ENCODE measurements around the gene IMMP2L. TPM values are rescaled to one million over a fixed set of nuclear protein-coding genes. Genes with fewer than 3 reads are reported as not detected.

The IMMP2L gene
- total RNA-seq, 1 donor: 19.9 TPM

GRCh38 chr7:111486472-111487142 is 75.7 kb downstream of the IMMP2L start:
- Histone ChIP-seq H3K9me3 (ENCODE audit: low read depth, low read length) (no peaks in the 10 kb centered on the region), H3K4me1 (ENCODE audit: insufficient read depth, low read length) (peaks cover 3% of the 10 kb centered on the region), H4K20me1 (ENCODE audit: insufficient read depth, low read length) (no peaks in the 10 kb centered on the region), H3K27ac (ENCODE audit: low read depth, low read length) (no peak overlapping the region), H3K4me2 (ENCODE audit: insufficient read depth, low read length) (no peak overlapping the region), H3K27me3 (ENCODE audit: insufficient read depth, low read length) (no peaks in the 10 kb centered on the region), H3K79me2 (ENCODE audit: insufficient read depth, low read length) (no peaks in the 10 kb centered on the region), H3K36me3 (ENCODE audit: insufficient read depth, low read length) (no peaks in the 10 kb centered on the region), H3K4me3 (ENCODE audit: insufficient read depth, low read length) (no peak overlapping the region), H2AFZ (ENCODE audit: low read length) (no peak overlapping the region)
- TF ChIP-seq CTCF (IDR thresholded peaks at IDR 0.05; ENCODE audit: extremely low read depth, low read depth, low read length): peak; percentile 81
- peak; percentile 69 for DNase-seq (ENCODE audit: insufficient read length, low spot score, missing footprints)

DNA sequence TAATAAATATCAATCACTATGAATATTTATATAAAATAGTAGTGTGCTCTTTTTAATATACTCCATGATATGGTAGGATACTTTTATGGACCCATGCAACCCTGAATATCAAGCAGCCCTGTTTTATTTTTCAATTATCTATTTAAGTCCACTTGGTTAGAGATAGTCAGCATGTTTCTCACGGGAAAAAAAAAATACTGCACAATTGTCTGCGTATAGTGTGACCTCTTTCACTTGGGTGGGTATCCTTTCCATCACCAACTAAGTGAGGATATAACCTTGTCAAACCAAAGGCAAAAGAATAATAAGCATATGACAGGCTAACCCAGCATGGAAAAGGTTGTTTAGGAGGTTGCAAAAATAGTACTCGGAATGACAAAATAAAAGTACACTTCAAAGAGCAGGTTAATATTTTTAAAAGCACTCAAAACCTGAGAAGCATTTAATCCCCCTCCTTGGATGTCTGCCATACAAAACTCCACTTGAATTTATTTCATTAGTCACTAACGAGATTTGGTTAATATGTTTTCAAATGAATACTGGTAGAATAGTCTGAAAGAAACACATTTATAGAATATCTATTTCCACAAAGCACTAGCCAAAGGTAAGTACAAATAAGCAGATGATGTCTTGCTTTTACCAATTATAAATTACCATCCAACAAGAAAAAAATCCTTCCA is 76.5 kb downstream of the IMMP2L start:
- H3K27me3 ChIP-seq (ENCODE audit: insufficient read depth, low read length): no peaks in the 10 kb centered on the region
- no peaks in the 10 kb centered on the region for H3K79me2 ChIP-seq (ENCODE audit: insufficient read depth, low read length)
- H3K4me1 ChIP-seq (ENCODE audit: insufficient read depth, low read length): peaks cover 3% of the 10 kb centered on the region
- no peak for TF ChIP-seq CTCF (IDR thresholded peaks at IDR 0.05; ENCODE audit: extremely low read depth, low read depth, low read length)
- no peak overlapping the region for H3K4me2 ChIP-seq (ENCODE audit: insufficient read depth, low read length)
- no peak overlapping the region for H2AFZ ChIP-seq (ENCODE audit: low read length)
- no peaks in the 10 kb centered on the region for H3K36me3 ChIP-seq (ENCODE audit: insufficient read depth, low read length)
- no peak overlapping the region for H3K27ac ChIP-seq (ENCODE audit: low read depth, low read length)
- H4K20me1 ChIP-seq (ENCODE audit: insufficient read depth, low read length): no peaks in the 10 kb centered on the region
- no peaks in the 10 kb centered on the region for H3K9me3 ChIP-seq (ENCODE audit: low read depth, low read length)
- no peak overlapping the region for H3K4me3 ChIP-seq (ENCODE audit: insufficient read depth, low read length)
- no peak for DNase-seq (ENCODE audit: insufficient read length, low spot score, missing footprints)

DNA sequence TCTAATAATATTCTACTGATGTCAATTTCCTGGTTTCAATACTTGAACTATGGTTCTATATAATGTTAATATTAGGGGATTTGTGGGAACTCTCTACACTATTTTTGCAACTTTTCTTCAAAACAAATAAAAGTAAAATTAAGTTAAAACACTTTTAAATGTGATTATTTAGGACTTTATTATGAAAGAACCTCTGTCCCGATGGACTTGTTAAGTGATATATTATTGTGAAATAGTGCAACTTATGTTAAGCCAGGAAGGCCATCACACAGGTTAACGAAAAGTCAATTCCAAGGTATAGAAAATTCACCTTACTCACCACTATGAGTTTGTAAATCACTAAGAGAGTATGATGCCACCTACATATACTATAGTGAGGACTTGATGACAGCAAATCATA is 79.2 kb downstream of the IMMP2L start:
- Histone ChIP-seq H3K4me3 (ENCODE audit: insufficient read depth, low read length) (no peak overlapping the region), H3K4me1 (ENCODE audit: insufficient read depth, low read length) (peaks cover 3% of the 10 kb centered on the region), H2AFZ (ENCODE audit: low read length) (no peak overlapping the region), H4K20me1 (ENCODE audit: insufficient read depth, low read length) (no peaks in the 10 kb centered on the region), H3K36me3 (ENCODE audit: insufficient read depth, low read length) (no peaks in the 10 kb centered on the region), H3K27me3 (ENCODE audit: insufficient read depth, low read length) (no peaks in the 10 kb centered on the region), H3K27ac (ENCODE audit: low read depth, low read length) (no peak overlapping the region), H3K9me3 (ENCODE audit: low read depth, low read length) (no peaks in the 10 kb centered on the region), H3K79me2 (ENCODE audit: insufficient read depth, low read length) (no peaks in the 10 kb centered on the region), H3K4me2 (ENCODE audit: insufficient read depth, low read length) (no peak overlapping the region)
- TF ChIP-seq CTCF (IDR thresholded peaks at IDR 0.05; ENCODE audit: extremely low read depth, low read depth, low read length): no peak
- no peak for DNase-seq (ENCODE audit: insufficient read length, low spot score, missing footprints)

- TF ChIP-seq CTCF (IDR thresholded peaks at IDR 0.05; ENCODE audit: extremely low read depth, low read depth, low read length): no peak
- H3K27me3 ChIP-seq (ENCODE audit: insufficient read depth, low read length): no peaks in the 10 kb centered on the region
- H3K4me2 ChIP-seq (ENCODE audit: insufficient read depth, low read length): no peak overlapping the region
- no peak overlapping the region for H2AFZ ChIP-seq (ENCODE audit: low read length)
- no peaks in the 10 kb centered on the region for H3K36me3 ChIP-seq (ENCODE audit: insufficient read depth, low read length)
- H3K27ac ChIP-seq (ENCODE audit: low read depth, low read length): no peak overlapping the region
- H3K4me3 ChIP-seq (ENCODE audit: insufficient read depth, low read length): no peak overlapping the region
- no peaks in the 10 kb centered on the region for H3K79me2 ChIP-seq (ENCODE audit: insufficient read depth, low read length)
- DNase-seq (ENCODE audit: insufficient read length, low spot score, missing footprints): no peak
- H3K9me3 ChIP-seq (ENCODE audit: low read depth, low read length): no peaks in the 10 kb centered on the region
- H4K20me1 ChIP-seq (ENCODE audit: insufficient read depth, low read length): no peaks in the 10 kb centered on the region
- no peaks in the 10 kb centered on the region for H3K4me1 ChIP-seq (ENCODE audit: insufficient read depth, low read length)
These were observed 84.6 kb downstream of the IMMP2L start for GRCh38 chr7:111477462-111478225.

Data from osteoblast (primary cell).